Activated CD8-positive, alpha-beta T cell treated with anti-CD3 and anti-CD28 coated beads for 36 hours (primary cell): ENCODE data around the gene TNIP2. TPM values are rescaled to one million over a fixed set of nuclear protein-coding genes. Genes with fewer than 3 reads are reported as not detected.
A peak's percentile ranks its signal among the peaks of the same experiment; 100 is the strongest.
"Not testable (repeated sequence)": the region's sequence is repeated elsewhere in the genome, so short reads cannot be mapped to it uniquely, and the experiment has no call there.

ENCODE experiments used
- ATAC-seq: fragments of 200-7000 bp; cut with Tn5 transposase; one replicate; pipeline ENCODE4 v1.10.0; 2021; ENCODE audit warnings: mild to moderate bottlenecking, moderate library complexity
- CTCF ChIA-PET: fragments of 350-600 bp; sonication (Branson Sonifier 250); formaldehyde crosslinking; loops from one replicate; lab custom pipeline; 2021; ENCODE audit warnings: antibody characterized with exemption; lab: Charles Lee
- POLR2A ChIA-PET: fragments of 350-600 bp; sonication (Branson Sonifier 250); formaldehyde crosslinking; loops from one replicate; lab custom pipeline; 2021; ENCODE audit warnings: antibody characterized with exemption; lab: Charles Lee
- DNase-seq: peaks from one replicate; pipeline ENCODE4 v3.0.0-alpha.2; 2020
- H3K27ac Mint-ChIP-seq: one replicate; pipeline ENCODE4 v1.8.0; 2021; ENCODE audit warnings: mild to moderate bottlenecking, mixed read lengths
- H3K27me3 Mint-ChIP-seq: one replicate; pipeline ENCODE4 v1.8.0; 2021; ENCODE audit warnings: mixed read lengths
- H3K36me3 Mint-ChIP-seq: one replicate; pipeline ENCODE4 v1.8.0; 2021; ENCODE audit warnings: low read depth, mixed read lengths
- H3K4me1 Mint-ChIP-seq: one replicate; pipeline ENCODE4 v1.8.0; 2021; ENCODE audit warnings: low read depth, mixed read lengths
- H3K4me3 Mint-ChIP-seq: one replicate; pipeline ENCODE4 v1.8.0; 2021; ENCODE audit warnings: mild to moderate bottlenecking, moderate library complexity, mixed read lengths
- H3K9me3 Mint-ChIP-seq: one replicate; pipeline ENCODE4 v1.8.0; 2021; ENCODE audit warnings: mixed read lengths
- intact Hi-C: fragments of 100-400 bp; cut with micrococcal nuclease; formaldehyde crosslinking; loops from one replicate; pipeline ENCODE4 v1.10.0; 2022
- total RNA-seq, 2 experiments: library from RNA; stranded (reverse); gene quantifications; one replicate each; pipeline ENCODE4 v1.2.3, GENCODE V29; 2021
- TF ChIP-seq, protein P1 (sequence below): fragments of 200-600 bp; IDR thresholded peaks from one replicate; pipeline ENCODE4 v1.8.0; 2022; ENCODE audit warnings: antibody characterized with exemption, mild to moderate bottlenecking

Gene TNIP2
- total RNA-seq, 2 experiments from 2014 or later = 46.1 to 48.1 TPM

DNA sequence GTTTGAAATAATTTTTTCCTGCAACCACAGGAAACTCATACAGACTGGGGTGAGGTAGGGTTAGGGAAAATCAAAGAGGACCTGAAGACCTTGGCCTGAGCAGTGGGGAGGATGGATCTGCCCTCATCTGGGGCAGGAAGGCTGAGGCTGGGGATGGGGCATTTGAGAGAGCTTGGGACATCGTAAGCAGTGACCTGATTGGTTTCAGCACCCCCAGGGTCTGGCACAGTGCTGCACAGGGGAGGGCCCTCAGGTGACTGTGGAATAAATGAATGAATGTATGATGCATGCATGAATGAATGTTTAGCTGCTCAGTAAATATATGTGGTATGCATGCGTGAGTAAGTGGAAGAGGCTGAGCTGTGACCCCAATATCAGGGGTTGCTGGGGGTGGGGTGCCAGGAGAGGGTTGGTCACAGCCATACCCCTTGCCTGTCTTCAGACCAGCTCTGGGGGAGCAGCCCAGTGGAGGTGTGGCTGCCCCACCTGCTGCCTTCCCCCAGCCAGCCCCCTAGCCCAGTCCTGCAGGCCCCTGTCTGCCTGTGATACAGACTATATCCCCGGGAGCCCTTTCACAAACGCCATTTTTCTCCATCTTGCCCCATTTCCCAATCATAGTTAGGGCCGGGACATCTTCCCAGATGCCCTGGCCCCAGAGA is 11.0 kb upstream of the TNIP2 start:
- Mint-ChIP-seq H3K9me3 (peaks cover 2% of the 10 kb centered on the region), H3K36me3 (no peaks in the 10 kb centered on the region), H3K27ac (no peak overlapping the region), H3K4me1 (peaks cover 32% of the 10 kb centered on the region), H3K4me3 (no peak overlapping the region), H3K27me3 (no peaks in the 10 kb centered on the region)
- ATAC-seq (no peak), DNase-seq (no peak)
- POLR2A ChIA-PET = interaction anchor here (0.8 to 1.5 kb wide), 3 partner anchors 12 to 23 kb away, joined by 3 to 6 read pairs (median 3); partner anchors contain the start of gene TNIP2
- intact Hi-C loops = loop anchor here (5.0 kb wide), 1 partner anchor 170 kb away; no protein-coding TSS in a partner anchor
- TF ChIP-seq, protein P1, sequence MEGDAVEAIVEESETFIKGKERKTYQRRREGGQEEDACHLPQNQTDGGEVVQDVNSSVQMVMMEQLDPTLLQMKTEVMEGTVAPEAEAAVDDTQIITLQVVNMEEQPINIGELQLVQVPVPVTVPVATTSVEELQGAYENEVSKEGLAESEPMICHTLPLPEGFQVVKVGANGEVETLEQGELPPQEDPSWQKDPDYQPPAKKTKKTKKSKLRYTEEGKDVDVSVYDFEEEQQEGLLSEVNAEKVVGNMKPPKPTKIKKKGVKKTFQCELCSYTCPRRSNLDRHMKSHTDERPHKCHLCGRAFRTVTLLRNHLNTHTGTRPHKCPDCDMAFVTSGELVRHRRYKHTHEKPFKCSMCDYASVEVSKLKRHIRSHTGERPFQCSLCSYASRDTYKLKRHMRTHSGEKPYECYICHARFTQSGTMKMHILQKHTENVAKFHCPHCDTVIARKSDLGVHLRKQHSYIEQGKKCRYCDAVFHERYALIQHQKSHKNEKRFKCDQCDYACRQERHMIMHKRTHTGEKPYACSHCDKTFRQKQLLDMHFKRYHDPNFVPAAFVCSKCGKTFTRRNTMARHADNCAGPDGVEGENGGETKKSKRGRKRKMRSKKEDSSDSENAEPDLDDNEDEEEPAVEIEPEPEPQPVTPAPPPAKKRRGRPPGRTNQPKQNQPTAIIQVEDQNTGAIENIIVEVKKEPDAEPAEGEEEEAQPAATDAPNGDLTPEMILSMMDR = no peak
- CTCF ChIA-PET = interaction anchor here (1.0 to 1.8 kb wide), 5 partner anchors 9 to 44 kb away, joined by 3 to 8 read pairs (median 4); partner anchors contain the start of gene TNIP2

DNA sequence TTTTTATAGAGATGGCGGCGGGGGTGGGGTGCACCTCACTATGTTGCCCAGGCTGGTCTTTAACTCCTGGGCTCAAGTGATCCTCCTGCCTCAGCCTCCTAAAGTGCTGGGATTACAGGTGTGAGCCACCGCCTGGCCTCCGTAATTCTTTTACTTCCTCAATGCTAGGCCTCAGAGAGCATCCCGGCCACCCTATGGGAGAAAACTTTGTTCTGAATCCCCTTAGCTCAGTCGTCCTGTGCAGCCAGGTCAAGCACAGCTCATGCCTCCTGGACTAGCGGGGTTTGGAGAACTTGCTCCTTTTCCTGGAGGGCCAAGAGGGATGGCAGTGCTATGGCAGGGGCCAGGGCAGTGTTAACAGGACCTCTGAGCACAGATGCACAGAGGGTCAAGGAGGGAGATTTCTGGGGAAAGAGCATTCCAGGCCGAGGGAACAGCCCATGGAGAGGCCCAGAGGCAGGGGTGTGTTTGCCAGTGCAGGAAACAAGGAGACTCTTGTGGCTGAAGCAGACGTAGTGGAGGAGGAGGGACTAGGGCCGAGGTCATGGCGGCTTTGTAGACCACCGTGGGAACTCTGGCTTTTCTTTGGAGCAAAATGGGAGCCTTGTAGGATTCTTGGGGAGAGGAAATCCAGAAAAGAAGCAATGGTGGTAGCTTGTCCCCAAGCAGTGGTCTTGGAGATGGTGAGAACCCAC is 9.8 kb upstream of the TNIP2 start:
- peaks cover 24% of the 10 kb centered on the region for H3K4me1 Mint-ChIP-seq
- CTCF ChIA-PET = interaction anchor here (0.6 to 1.8 kb wide), 7 partner anchors 7 to 262 kb away, joined by 3 to 8 read pairs (median 3); partner anchors contain the start of gene TNIP2
- DNase-seq (no peak), ATAC-seq (no peak)
- H3K36me3 Mint-ChIP-seq = no peaks in the 10 kb centered on the region
- no peak overlapping the region for H3K4me3 Mint-ChIP-seq
- H3K27ac Mint-ChIP-seq = no peak overlapping the region
- POLR2A ChIA-PET = interaction anchor here (1.0 to 1.2 kb wide), 2 partner anchors 24 to 171 kb away, joined by 3 to 4 read pairs; no protein-coding TSS in a partner anchor
- no peaks in the 10 kb centered on the region for H3K27me3 Mint-ChIP-seq
- intact Hi-C loops = loop anchor here (5.0 kb wide), 1 partner anchor 171 kb away; no protein-coding TSS in a partner anchor
- TF ChIP-seq, protein P1 = no peak
- H3K9me3 Mint-ChIP-seq = peaks cover 2% of the 10 kb centered on the region

DNA sequence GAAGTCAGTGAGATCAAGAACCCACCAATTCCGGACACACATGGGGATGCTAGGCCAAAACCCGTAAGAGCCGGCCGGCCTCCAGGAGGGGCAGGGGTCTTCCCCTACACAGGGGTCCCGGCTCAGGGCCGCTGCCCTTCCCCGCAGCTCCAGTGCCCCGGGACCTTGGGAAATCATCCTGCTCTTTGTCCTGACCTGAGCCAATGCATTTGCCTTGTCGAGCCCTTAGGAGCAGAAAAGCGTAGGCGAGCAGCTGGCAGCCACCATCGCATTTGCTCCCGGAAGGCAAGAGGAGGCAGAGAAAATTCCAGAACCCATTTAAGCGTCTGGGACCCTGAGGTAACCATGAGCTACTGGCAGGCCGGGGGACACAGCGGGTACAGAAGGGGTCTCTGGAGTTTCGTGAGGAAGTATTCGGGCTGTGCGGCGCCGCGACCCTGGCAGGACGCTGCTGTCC is 7.4 kb upstream of the TNIP2 start:
- peak overlapping the region; percentile 20 for H3K27ac Mint-ChIP-seq
- DNase-seq (no peak), ATAC-seq (no peak)
- peak overlapping the region; percentile 73 for H3K4me3 Mint-ChIP-seq
- no peaks in the 10 kb centered on the region for H3K36me3 Mint-ChIP-seq
- no peaks in the 10 kb centered on the region for H3K27me3 Mint-ChIP-seq
- TF ChIP-seq, protein P1 = no peak
- intact Hi-C loops = no loop called here
- ChIA-PET CTCF (interaction anchor here (0.6 to 3.5 kb wide), 28 partner anchors 10 to 199 kb away, joined by 3 to 16 read pairs (median 3); no protein-coding TSS in a partner anchor), POLR2A (interaction anchor here (0.9 to 2.1 kb wide), 5 partner anchors 17 to 173 kb away, joined by 3 to 15 read pairs (median 5); no protein-coding TSS in a partner anchor)
- H3K4me1 Mint-ChIP-seq = peaks cover 8% of the 10 kb centered on the region
- H3K9me3 Mint-ChIP-seq = no peaks in the 10 kb centered on the region

DNA sequence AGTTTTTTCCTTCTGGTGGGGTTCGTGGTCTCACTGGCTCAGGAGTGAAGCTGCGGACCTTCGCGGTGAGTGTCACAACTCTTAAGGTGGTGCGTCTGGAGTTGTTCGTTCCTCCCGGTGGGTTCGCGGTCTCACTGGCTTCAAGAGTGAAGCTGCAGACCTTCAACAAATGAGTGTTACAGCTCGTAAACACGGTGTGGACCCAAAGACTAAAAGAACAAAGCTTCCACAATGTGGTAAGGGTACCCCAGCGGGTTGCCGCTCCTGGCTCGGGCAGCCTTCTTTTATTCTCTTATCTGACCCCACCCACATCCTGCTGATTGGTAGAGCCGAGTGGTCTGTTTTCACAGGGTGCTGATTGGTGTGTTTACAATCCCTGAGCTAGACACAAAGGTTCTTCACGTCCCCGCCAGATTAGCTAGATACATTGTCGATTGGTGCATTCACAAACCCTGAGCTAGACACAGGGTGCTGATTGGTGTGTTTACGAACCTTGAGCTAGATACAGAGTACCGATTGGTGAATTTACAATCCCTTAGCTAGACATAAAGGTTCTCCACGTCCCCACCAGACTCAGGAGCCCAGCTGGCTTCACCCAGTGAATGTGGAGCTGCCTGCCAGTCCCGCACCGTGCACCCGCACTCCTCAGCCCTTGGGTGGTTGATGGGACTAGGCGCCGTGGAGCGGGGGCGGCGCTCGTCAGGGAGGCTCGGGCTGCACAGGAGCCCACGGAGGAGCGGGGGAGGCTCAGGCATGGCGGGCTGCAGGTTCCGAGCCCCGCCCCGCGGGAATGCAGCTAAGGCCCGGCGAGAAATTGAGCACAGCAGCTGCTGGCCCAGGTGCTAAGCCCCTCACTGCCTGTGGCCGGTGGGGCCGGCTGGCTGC is 6.6 kb upstream of the TNIP2 start:
- ChIA-PET CTCF (interaction anchor here (0.9 to 3.5 kb wide), 19 partner anchors 11 to 191 kb away, joined by 3 to 16 read pairs (median 4); no protein-coding TSS in a partner anchor), POLR2A (interaction anchor here (0.8 to 2.1 kb wide), 7 partner anchors 11 to 173 kb away, joined by 3 to 15 read pairs (median 4); no protein-coding TSS in a partner anchor)
- ATAC-seq, H3K4me1 Mint-ChIP-seq, H3K4me3 Mint-ChIP-seq, DNase-seq, H3K27ac Mint-ChIP-seq, H3K27me3 Mint-ChIP-seq, intact Hi-C loops, H3K9me3 Mint-ChIP-seq, H3K36me3 Mint-ChIP-seq: not testable (repeated sequence)
